Lower leg skin (tissue), 4 donors: ENCODE data around the gene SULT1E1. TPM values are rescaled to one million over a fixed set of nuclear protein-coding genes. Genes with fewer than 3 reads are reported as not detected.
A peak's percentile ranks its signal among the peaks of the same experiment; 100 is the strongest.

Experiments
- DNase-seq, 2 donors: peaks; one replicate each; pipeline ENCODE4 v3.0.0-alpha.2; 2019; ENCODE audit warnings: low spot score in 2 of 2
- H3K4me3 ChIP-seq: fragments of 200-600 bp; sonication (generic); 2 replicates; pipeline ENCODE4 v1.5.1; 2017; ENCODE audit warnings: mild to moderate bottlenecking, low read depth; ENCODE audit not compliant: poor library complexity, severe bottlenecking
- CTCF ChIP-seq, 3 donors: fragments of 450-650 bp; IDR thresholded peaks; one replicate each; pipeline ENCODE4 v1.5.1; 2016; ENCODE audit warnings: antibody characterized with exemption in 3 of 3, mild to moderate bottlenecking in 3 of 3, moderate library complexity in 2 of 3
- POLR2A ChIP-seq, 2 donors: fragments of 450-650 bp; IDR thresholded peaks; one replicate each; pipeline ENCODE4 v1.6.1; 2016 to 2017; ENCODE audit warnings: antibody characterized with exemption in 2 of 2, mild to moderate bottlenecking in 1 of 2, moderate library complexity in 1 of 2
- WGBS, 2 donors: methylation state at CpG; one replicate each; pipeline ENCODE4 v1.1.5; 2018; 5-methylcytosine and 5-hydroxymethylcytosine counted together
- intact Hi-C: fragments of 100-400 bp; cut with DNase I; formaldehyde crosslinking; loops from one replicate; pipeline ENCODE4 v1.15.0; 2023; ENCODE audit warnings: low total_unique reads
- total RNA-seq, 4 donors: library from RNA; depleted of rRNA; stranded (reverse); fragments of >200 nt; gene quantifications; one replicate each; pipeline ENCODE4 v1.1.0, GENCODE V29; 2016

SULT1E1 gene
- total RNA-seq, 4 donors from 2014 or later, result 15.7 to 45.2 (median 34.3) TPM

- DNase-seq, result no peak
- intact Hi-C loops, result no loop called here
- TF ChIP-seq CTCF (IDR thresholded peaks at IDR 0.05) (no peak), POLR2A (IDR thresholded peaks at IDR 0.05) (no peak)
- no peak overlapping the region for H3K4me3 ChIP-seq
- WGBS, 2 donors, result 61 to 91% methylated on average over 5 of the region's 5 CpGs
These were observed 34.2 kb upstream of the SULT1E1 start for GRCh38 chr4:69894186-69894585.

GRCh38 chr4:69888336-69888735 lies 28.4 kb upstream of the SULT1E1 start:
- no peak for TF ChIP-seq CTCF (IDR thresholded peaks at IDR 0.05)
- TF ChIP-seq POLR2A (IDR thresholded peaks at IDR 0.05), result no peak
- intact Hi-C loops, result no loop called here
- no peak overlapping the region for H3K4me3 ChIP-seq
- no peak for DNase-seq

GRCh38 chr4:69882150-69882549 lies 22.2 kb upstream of the SULT1E1 start:
- TF ChIP-seq POLR2A (IDR thresholded peaks at IDR 0.05) (no peak), CTCF (IDR thresholded peaks at IDR 0.05) (no peak)
- intact Hi-C loops, result loop anchor here (5.0 kb wide), 1 partner anchor 190 kb away; no protein-coding TSS in a partner anchor
- no peak for DNase-seq
- no peak overlapping the region for H3K4me3 ChIP-seq

- DNase-seq, result peak in 1 of 2 donors; percentile 19
- TF ChIP-seq POLR2A (IDR thresholded peaks at IDR 0.05) (no peak), CTCF (IDR thresholded peaks at IDR 0.05) (no peak)
These were observed 21.3 kb upstream of the SULT1E1 start for GRCh38 chr4:69881173-69881773.

GRCh38 chr4:69878250-69878649 lies 18.3 kb upstream of the SULT1E1 start:
- TF ChIP-seq CTCF (IDR thresholded peaks at IDR 0.05) (no peak), POLR2A (IDR thresholded peaks at IDR 0.05) (no peak)
- H3K4me3 ChIP-seq, result no peak overlapping the region
- no peak for DNase-seq
- WGBS, 2 donors, result 81 to 91% methylated on average over 2 of the region's 2 CpGs
- intact Hi-C loops, result no loop called here

More at GRCh38 chr4:69881173-69881773, 21.3 kb upstream of the SULT1E1 start:
- no peak overlapping the region for H3K4me3 ChIP-seq
- intact Hi-C loops, result loop anchor here (5.0 kb wide), 1 partner anchor 189 kb away; no protein-coding TSS in a partner anchor

GRCh38 chr4:69877453-69877852 lies 17.5 kb upstream of the SULT1E1 start:
- WGBS, 2 donors, result 60 to 61% methylated on average over 2 of the region's 2 CpGs
- DNase-seq, result no peak
- intact Hi-C loops, result no loop called here
- no peak for TF ChIP-seq POLR2A (IDR thresholded peaks at IDR 0.05)
- H3K4me3 ChIP-seq, result no peak overlapping the region
